ENCODE measurements around the gene VSTM2L. TPM values are rescaled to one million over a fixed set of nuclear protein-coding genes. Genes with fewer than 3 reads are reported as not detected.

VSTM2L gene
- total RNA-seq, 3 donors from 2014 or later: 0.81 to 2.6 (median 2.6) TPM

DNA sequence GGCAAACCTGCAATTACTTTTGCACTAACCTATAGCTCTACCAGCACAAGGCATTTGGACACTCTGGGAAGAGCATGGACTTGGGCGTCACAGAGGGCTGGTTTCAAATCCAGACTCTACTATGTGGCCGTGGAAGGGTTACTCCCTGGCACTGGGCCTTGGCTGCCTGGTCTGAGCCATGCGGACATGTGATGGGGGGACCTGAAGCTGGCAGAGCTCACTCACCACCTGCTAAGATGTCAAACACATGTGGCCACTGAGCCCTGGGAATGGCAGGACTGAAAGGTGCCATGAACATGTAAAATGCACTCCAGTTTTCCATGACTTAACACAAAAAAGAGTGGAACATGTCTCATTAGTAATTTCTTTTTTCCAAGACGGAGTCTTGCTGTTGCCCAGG lies 23.7 kb downstream of the VSTM2L start:
- Histone ChIP-seq H3K36me3 (ENCODE audit: low read depth) (no peaks in the 10 kb centered on the region), H3K4me3 (no peak overlapping the region), H3K4me1 (ENCODE audit: low read depth) (no peaks in the 10 kb centered on the region), H3K9me3 (no peaks in the 10 kb centered on the region)
- TF ChIP-seq, protein P1, sequence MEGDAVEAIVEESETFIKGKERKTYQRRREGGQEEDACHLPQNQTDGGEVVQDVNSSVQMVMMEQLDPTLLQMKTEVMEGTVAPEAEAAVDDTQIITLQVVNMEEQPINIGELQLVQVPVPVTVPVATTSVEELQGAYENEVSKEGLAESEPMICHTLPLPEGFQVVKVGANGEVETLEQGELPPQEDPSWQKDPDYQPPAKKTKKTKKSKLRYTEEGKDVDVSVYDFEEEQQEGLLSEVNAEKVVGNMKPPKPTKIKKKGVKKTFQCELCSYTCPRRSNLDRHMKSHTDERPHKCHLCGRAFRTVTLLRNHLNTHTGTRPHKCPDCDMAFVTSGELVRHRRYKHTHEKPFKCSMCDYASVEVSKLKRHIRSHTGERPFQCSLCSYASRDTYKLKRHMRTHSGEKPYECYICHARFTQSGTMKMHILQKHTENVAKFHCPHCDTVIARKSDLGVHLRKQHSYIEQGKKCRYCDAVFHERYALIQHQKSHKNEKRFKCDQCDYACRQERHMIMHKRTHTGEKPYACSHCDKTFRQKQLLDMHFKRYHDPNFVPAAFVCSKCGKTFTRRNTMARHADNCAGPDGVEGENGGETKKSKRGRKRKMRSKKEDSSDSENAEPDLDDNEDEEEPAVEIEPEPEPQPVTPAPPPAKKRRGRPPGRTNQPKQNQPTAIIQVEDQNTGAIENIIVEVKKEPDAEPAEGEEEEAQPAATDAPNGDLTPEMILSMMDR (IDR thresholded peaks at IDR 0.05): no peak
- intact Hi-C loops (cut with DNase I, micrococcal nuclease): no loop called here
- no peak for ATAC-seq
- DNase-seq: no peak

DNA sequence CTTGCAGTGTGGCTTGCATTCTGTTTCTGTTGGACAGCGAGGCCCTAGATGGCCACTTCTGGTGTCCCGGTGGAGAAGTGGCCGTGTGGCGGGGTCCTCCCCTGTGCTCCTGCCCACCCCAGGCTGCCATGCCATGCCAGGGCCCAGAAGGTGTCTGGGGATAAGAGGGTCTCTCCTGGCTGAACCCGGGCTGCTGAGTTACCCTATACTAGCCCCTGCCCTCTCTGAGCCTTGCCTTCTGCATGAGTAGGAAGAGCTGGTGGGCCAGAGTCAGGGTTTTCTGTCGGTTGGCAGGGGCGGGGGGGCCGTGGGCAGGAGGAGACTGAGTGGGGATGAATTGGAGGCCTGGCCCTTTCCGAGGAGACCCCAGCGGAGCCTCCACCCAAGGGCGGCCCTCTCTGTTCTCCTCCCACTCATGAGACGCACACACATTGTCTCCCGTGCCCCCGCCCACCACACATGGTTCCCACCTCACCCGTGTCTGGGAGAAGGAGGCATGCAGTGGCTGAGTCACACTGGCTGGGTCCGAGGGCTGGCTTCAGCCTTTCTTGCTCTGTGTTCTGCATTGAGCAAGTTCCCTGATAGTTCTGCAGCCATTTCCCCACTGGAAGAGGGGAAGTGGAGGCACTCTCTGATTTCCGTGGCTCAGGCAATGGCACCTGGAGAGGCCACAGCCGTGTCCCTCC lies 24.6 kb downstream of the VSTM2L start:
- H3K9me3 ChIP-seq: no peaks in the 10 kb centered on the region
- intact Hi-C loops (cut with DNase I, micrococcal nuclease): no loop called here
- ATAC-seq (no peak), DNase-seq (no peak)
- TF ChIP-seq, protein P1 (IDR thresholded peaks at IDR 0.05): no peak
- no peaks in the 10 kb centered on the region for H3K36me3 ChIP-seq (ENCODE audit: low read depth)
- no peak overlapping the region for H3K4me3 ChIP-seq
- no peaks in the 10 kb centered on the region for H3K4me1 ChIP-seq (ENCODE audit: low read depth)

- no peaks in the 10 kb centered on the region for H3K4me1 ChIP-seq (ENCODE audit: low read depth)
- intact Hi-C loops (cut with DNase I, micrococcal nuclease): no loop called here
- TF ChIP-seq, protein P1 (IDR thresholded peaks at IDR 0.05): no peak
- H3K4me3 ChIP-seq: no peak overlapping the region
- DNase-seq (no peak), ATAC-seq (no peak)
- no peaks in the 10 kb centered on the region for H3K36me3 ChIP-seq (ENCODE audit: low read depth)
- H3K9me3 ChIP-seq: no peaks in the 10 kb centered on the region
Measured at GRCh38 chr20:37928996-37929682, 26.2 kb downstream of the VSTM2L start.

GRCh38 chr20:37929683-37930014 lies 26.7 kb downstream of the VSTM2L start:
- TF ChIP-seq, protein P1 (IDR thresholded peaks at IDR 0.05): no peak
- ATAC-seq: no peak
- Histone ChIP-seq H3K36me3 (ENCODE audit: low read depth) (no peaks in the 10 kb centered on the region), H3K9me3 (no peaks in the 10 kb centered on the region), H3K4me3 (no peak overlapping the region), H3K4me1 (ENCODE audit: low read depth) (no peaks in the 10 kb centered on the region)
- DNase-seq: no peak
- intact Hi-C loops (cut with DNase I, micrococcal nuclease): no loop called here

DNA sequence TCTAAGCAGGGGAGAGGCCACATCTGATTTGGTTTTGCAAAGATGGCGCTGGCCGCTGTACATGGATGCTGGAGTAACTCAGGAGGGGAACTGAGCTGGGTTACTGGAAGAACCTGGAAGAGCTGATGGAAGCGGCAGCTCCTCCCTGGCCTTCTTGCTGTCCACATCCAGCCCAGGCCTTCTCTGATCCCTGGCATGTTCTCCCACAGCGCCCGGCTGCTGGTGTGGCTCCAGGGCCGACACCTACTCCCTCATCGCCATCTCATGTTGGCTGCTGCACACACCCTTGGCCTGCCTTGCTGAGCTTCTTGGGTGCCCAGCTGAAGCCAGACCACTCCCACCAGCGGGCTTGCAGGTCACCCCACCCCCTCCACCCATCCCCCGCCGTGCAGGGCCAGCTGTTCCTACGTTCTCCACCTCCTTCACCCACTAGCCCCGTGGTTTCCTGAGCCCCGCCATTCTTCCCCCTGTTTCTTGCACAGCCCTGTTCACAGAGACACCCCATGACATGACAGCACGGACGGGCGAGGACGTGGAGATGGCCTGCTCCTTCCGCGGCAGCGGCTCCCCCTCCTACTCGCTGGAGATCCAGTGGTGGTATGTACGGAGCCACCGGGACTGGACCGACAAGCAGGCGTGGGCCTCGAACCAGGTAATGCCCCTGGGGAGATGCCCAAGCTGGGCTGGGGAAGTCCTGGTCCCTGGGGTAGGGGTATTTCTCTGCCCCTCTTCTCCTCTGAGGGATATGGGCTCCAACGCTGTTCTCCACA lies 28.4 kb downstream of the VSTM2L start:
- no peak for DNase-seq
- Histone ChIP-seq H3K4me3 (no peak overlapping the region), H3K36me3 (ENCODE audit: low read depth) (no peaks in the 10 kb centered on the region), H3K9me3 (no peaks in the 10 kb centered on the region), H3K4me1 (ENCODE audit: low read depth) (no peaks in the 10 kb centered on the region)
- no peak for ATAC-seq
- TF ChIP-seq, protein P1 (IDR thresholded peaks at IDR 0.05): no peak
- intact Hi-C loops (cut with DNase I, micrococcal nuclease): no loop called here

Measured in mucosa of descending colon (tissue), 3 donors.